HG03432 (cell line): ENCODE results near the gene HOXC13.

ENCODE experiments used
- ATAC-seq: cut with Tn5 transposase; IDR thresholded peaks from one replicate; pipeline ENCODE4 v1.9.1; 2021; ENCODE audit warnings: mild to moderate bottlenecking, moderate library complexity; ENCODE audit not compliant: unreplicated experiment

Gene HOXC13

GRCh38 chr12:53938326-53939140 is at the start of gene HOXC13:
Gene HOXC13 (plus strand): TSS chr12:53938831. CDS start chr12:53938907, 76 bp downstream.
- no peak for ATAC-seq

GRCh38 chr12:53890081-53890480 is 48.5 kb upstream of the HOXC13 start:
- no peak for ATAC-seq

DNA sequence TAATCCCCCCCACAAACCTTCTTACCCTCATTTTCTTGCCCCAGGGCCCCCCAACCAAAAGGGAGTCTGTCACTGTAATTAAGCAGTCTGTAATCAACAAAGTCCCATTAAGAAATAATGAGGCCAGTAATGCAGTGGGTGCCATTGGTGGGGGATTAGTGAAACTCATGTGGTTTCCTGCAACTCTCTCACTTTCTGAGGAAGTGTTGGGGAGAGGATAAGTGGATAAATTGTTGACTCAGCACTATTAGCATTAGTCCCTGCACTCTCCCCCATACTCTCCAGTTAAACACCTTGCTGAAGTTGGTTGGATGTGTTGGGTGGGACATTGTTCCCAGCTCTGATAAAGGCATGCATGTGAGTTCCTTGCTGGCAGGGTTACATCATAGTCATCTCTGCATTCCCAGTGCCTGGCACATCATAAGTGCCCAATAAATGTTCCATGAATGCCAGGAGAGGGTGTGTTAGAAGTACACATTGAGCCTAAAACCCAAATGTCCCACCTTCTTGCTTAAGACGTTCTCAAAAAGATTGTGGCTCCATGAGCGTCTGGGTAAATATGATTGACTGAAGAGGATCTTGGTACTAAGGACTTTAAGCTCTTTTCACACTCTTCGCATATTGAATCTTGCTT is 45.8 kb upstream of the HOXC13 start:
- ATAC-seq = no peak

DNA sequence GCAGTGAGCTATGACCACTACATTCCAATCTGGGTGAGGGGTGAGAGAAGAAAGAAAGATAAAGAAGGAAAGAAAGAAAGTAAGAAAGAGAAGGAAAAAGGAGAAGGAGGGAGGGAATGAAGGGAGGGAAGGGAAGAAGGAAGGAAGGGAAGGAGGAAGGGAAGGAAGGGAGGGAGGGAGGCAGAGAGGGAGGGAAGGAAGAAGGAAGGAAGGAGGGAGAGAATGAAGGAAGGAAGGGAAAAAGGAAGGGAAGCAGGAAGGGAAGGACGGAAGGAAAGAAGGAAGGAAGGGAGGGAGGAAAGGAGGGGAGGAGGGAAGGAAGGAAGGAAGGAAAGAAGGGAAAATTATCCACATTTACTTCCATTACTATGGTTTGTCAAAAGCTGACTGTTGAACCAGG is 39.4 kb upstream of the HOXC13 start:
- ATAC-seq = no peak

GRCh38 chr12:53907103-53907502 is 31.5 kb upstream of the HOXC13 start:
- ATAC-seq = no peak

- ATAC-seq = no peak
These were observed 21.6 kb upstream of the HOXC13 start for GRCh38 chr12:53916788-53917655.

- no peak for ATAC-seq
These were observed 13.9 kb upstream of the HOXC13 start for GRCh38 chr12:53924521-53925405.

GRCh38 chr12:53927220-53928029 is 11.2 kb upstream of the HOXC13 start:
- ATAC-seq = no peak

DNA sequence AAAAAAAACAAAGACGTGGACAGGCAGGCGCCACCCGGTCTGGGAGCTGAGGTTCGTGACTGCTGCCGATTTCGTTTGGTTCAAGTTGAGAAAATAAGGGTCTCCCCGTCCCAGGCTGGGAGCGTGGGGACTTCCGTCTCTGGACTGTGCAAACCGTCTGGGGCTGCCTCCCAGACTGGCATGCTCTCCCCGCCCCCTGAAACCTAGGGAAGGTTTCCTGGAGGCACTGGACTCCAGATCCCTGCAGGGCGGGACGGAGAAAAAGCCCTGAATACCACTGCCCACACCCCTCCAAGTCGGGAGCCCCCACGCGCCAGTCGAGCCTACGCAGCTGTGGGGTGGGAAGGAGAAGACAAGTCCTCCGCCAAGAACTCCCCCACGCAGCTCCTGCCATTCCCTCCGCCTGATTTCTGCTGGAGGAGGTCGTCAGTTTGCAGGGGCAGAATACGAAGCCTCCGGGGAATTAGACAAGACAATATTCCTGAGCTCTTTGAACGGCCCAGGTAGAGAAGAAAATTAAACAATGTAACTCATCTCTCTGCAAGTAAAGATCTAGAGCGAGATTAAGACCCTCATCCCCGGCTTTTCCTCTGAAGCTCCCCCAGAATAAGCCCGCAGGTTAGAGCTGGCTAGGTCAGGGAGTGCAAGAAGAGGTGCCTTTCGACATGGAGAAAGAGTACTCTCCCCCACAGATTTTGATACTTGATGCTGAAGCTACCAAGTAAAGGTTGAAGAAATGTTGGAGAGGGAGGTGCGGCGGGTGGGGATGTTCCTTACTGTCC is 10.4 kb upstream of the HOXC13 start:
- ATAC-seq = no peak

DNA sequence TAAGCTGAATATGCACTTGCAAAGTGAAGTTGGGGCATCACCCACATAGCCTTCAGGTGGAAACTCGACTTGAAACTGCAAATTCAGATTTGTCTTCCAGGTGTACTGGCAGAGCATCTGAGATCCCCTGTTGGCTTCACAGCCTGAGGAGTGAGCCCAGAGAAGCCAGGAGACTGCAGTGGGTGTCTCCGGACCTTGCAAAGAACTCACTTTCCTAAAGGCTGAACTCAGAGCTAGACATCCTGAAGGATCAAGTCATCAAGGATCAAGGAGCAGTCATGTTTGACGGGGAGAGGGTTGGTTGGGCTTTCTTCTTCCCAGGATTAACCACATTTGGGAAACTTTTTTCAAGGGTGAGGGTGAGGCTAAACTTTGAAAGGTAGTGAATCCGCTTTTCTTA is 9.1 kb upstream of the HOXC13 start:
- no peak for ATAC-seq

DNA sequence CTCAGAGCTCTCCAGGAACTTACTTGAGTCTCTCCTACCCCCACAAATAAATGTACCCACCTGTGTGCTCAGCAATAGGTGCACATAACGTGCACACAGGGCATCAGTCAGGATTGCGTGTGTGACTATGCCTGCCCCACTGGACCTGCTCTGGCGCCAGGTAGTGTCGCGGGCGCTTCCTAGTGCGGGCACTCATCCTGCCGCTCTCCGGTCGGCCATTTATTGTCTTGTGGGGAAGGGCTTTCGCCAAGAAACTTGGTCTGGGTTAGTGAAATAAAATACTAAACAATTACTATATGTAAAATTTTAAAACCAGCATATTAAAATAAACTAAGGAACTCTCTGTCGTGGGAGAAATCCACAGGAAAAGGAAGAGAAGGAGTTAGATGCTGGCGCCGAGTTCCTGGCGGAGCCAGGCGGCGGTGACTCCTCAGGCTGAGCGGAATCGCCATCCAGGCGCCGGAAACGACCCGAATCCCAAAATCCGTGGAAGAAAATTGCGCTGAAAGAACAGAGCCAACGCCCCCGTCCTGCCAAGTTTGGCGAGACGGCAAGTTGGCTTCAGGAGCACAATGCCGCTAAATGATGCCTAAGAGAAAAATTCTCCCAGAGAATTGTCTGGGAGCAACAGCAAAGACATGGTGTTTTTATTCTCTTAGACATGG is 7.9 kb upstream of the HOXC13 start:
- no peak for ATAC-seq

DNA sequence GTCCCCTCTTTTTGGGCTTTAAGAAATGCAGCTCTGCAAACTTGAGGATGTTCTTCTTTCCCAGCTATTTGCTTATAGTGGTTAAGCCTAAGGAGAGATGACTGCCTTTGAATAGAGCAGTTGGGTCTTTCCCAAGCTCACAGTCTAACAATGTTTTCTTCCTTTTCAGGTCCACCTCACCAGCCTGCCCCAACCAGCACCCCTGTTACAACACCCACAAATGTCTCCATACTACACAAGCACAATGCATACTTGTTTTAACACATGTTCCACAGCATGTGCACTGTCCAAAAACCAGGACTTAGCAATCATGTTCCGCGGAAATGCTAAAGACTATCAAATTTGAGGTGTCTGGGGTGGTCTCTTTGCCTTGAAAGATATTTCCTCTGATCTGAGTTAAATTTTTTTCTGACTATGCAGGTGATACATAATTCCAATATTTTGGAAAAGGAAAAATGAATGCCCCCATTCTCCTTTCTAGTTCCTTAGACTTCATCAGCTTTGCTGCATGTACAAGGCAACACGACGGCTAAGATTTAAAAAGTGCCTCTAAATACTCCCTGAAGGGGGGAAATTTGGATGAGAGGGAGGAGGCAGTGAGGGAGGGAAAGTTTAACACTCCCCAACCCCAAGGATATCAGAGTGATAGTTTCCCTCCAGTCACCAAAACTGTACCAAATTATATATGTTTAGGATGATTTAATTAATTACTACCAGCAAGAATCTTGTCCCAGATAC is 6.6 kb upstream of the HOXC13 start:
- ATAC-seq = no peak

DNA sequence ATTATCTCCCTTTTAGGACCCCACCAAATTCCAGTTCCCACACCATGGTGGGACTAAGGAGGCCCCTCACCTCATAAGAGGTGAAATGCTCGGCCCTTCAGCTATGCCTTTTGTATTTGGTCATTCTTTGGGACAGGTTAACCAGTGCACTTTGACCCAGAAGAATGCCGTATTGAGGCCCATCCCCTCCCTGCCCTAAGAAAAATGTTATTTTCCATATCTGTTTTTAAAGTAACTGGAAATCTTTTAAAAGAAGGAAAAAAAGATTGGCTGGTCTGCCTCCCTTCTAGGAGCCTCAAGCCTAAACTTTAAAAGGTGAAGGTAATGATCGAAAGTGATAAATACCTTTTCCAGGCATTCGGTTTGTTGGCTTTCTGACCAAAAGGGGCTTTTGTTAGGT is 5.7 kb upstream of the HOXC13 start:
- ATAC-seq = no peak

DNA sequence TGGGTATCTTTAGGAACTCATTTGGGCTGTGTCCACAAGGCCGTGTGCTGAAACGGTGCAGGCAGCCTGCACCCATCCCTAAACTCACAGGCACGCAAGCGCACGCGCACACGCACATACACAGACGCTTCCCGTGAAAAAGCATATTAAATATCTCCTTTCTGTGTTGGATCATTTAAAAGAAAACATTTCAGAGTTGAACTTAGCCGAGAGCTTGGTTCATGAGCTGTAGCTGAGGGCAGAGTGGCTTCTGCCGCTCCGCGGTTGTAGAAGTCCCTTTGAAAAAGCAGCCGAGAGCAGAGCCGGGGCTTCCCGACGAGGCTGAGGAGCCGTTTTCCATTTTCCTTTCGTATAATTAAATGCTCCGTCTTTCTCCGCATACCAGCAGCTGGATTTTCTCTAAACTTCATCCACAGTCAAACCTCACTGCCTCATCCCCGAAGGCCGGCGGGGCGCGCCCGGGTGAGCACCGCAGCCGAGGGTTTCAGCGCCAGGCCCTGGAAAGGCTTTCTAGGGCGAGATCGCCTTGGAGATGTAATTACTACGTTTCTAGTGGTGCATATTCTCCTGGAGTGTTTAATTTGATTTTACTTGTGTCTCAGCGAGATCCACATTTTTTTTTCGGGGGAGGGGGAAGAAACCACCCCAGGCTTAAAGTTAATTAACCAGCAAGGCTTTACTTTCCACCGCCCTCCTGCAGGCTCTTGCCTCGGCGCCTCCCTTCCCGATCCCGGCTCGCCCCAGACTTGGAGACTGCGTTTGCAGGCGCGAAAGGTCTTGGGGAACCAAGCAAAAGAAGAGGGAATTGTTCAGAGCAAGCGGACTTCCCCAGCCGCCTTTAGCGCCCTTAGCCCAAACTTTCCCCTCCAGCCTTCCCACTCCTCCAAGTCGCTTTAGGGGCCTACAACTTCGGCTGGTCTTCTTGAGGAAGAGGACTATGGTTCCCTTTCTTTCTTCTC is 3.0 kb upstream of the HOXC13 start:
- no peak for ATAC-seq

GRCh38 chr12:53937099-53937498 is 1.5 kb upstream of the HOXC13 start:
- ATAC-seq = no peak

- ATAC-seq = no peak
These were observed 870 bp upstream of the HOXC13 start for GRCh38 chr12:53937596-53938325.
